Measurements from ENCODE around the gene MACO1.
A peak's percentile ranks its signal among the peaks of the same experiment; 100 is the strongest.

MACO1 gene

GRCh38 chr1:25544243-25544764 lies 113.6 kb downstream of the MACO1 start:
- DNase-seq, result no peak

GRCh38 chr1:25544819-25545218 lies 114.1 kb downstream of the MACO1 start:
- DNase-seq, result no peak

- no peak for DNase-seq
These were observed 115.1 kb downstream of the MACO1 start for GRCh38 chr1:25545767-25546166.

- DNase-seq, result no peak
These were observed 115.5 kb downstream of the MACO1 start for GRCh38 chr1:25546193-25546592.

GRCh38 chr1:25548601-25549000 lies 117.9 kb downstream of the MACO1 start:
- DNase-seq, result no peak

- DNase-seq, result peak; percentile 84
These were observed 118.8 kb downstream of the MACO1 start for GRCh38 chr1:25549273-25550154.

All from stimulated activated naive CD4-positive, alpha-beta T cell treated with Interleukin-2 at 50 U/mL for 16 hours (primary cell).